GM12892 (cell line): ENCODE results near the gene LRRTM4.
"Not testable (repeated sequence)": the region's sequence is repeated elsewhere in the genome, so short reads cannot be mapped to it uniquely, and the experiment has no call there.

Source experiments
- DNase-seq: peaks from one replicate; pipeline ENCODE4 v3.0.0; 2011; ENCODE audit not compliant: insufficient read length
- FAIRE-seq: peaks from 2 replicates; lab custom pipeline; 2011; peaks lifted over from hg19 to GRCh38; lab: Jason Lieb, UNC
- POLR2A ChIP-seq: IDR thresholded peaks from 2 replicates; pipeline ENCODE4 v1.6.1; 2011; ENCODE audit warnings: low read depth, low read length, control low read depth
- POLR2AphosphoS5 ChIP-seq: IDR thresholded peaks from 2 replicates; pipeline ENCODE4 v1.6.1; 2011; ENCODE audit warnings: low read depth, low read length, control low read depth
- TAF1 ChIP-seq: IDR thresholded peaks from 2 replicates; pipeline ENCODE4 v1.6.1; 2011; ENCODE audit warnings: low read depth, mild to moderate bottlenecking, control low read depth, low read length, borderline replicate concordance

The LRRTM4 gene

DNA sequence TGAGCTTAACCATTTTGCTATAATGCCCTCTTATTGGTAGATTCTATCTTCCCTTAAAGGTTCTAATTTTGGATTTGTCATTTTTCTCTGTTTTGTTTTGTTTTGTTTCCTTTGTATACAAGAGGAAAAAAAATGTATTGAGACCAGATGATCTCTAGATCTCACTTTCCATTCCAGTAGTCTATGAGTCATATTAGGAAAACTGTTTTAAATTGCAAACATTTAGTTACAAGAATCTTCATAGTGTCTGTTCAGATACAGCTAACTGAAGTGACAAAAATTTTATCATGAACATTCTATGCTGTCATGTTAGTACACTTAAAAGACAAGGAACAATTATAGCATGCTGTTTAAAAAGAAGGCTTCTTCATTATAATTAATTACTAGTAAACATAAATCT, 322.8 kb downstream of the LRRTM4 start:
- no peak for DNase-seq
- TF ChIP-seq POLR2A: no peak
- no peak for TF ChIP-seq TAF1
- no peak for TF ChIP-seq POLR2AphosphoS5
- FAIRE-seq: no peak

DNA sequence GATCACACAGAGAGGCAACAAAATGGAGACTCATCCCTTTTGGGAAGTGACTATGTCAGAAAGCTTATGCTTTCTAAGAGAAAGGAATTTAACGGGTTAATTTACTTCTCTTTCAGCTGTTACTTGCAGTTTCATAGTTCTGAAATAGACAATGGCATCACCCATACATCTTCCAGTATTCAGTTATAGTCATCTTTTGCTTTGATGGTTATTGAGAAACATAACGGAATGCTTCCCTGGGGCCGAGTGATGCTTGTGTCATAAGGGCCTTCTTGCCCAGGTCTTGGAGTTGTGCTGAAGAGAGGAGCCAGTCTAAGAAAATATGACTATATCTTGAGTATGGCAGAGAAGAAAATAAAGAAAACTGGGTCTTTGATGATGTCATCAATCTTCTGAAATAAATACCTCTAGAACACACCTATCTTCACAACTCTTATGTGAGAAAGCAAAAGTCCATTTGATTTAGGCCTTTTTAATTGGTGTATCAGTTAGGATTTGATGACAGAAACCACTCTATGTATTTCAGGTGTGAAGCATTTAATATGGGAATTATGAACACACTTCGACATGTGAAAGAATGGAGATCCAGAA, 328.2 kb downstream of the LRRTM4 start:
- FAIRE-seq: no peak
- no peak for TF ChIP-seq POLR2AphosphoS5
- no peak for TF ChIP-seq TAF1
- no peak for TF ChIP-seq POLR2A

DNA sequence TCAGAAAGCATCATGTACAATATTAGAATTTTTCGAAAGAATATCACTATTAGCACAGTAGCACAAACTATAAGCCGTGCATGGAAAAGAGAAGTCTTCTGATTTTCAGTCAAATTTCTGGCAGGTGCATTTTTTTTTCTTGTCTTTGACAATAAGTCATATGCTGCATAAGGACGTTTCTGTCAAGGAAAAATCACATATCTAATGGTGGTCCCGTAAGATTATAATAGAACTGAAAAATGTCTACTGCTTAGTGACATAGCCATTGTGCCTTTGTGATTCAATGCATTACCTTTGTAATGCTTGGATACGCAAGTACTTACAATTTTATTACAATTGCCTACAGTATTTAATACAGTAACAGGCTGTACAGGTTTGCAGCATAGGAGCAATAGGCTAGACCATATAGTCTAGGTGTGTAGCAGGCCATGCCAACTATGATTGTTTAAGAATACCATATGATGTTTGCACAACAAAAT, 329.3 kb downstream of the LRRTM4 start:
- DNase-seq (no peak), FAIRE-seq (no peak)
- TF ChIP-seq POLR2AphosphoS5 (no peak), TAF1 (no peak), POLR2A (no peak)

More for the DNA sequence above, 328.2 kb downstream of the LRRTM4 start:
- DNase-seq: no peak

- TF ChIP-seq POLR2A: no peak
- TF ChIP-seq POLR2AphosphoS5: no peak
- no peak for TF ChIP-seq TAF1
- DNase-seq: no peak
- FAIRE-seq: no peak
These were observed 330.5 kb downstream of the LRRTM4 start for GRCh38 chr2:77191665-77192064.

DNA sequence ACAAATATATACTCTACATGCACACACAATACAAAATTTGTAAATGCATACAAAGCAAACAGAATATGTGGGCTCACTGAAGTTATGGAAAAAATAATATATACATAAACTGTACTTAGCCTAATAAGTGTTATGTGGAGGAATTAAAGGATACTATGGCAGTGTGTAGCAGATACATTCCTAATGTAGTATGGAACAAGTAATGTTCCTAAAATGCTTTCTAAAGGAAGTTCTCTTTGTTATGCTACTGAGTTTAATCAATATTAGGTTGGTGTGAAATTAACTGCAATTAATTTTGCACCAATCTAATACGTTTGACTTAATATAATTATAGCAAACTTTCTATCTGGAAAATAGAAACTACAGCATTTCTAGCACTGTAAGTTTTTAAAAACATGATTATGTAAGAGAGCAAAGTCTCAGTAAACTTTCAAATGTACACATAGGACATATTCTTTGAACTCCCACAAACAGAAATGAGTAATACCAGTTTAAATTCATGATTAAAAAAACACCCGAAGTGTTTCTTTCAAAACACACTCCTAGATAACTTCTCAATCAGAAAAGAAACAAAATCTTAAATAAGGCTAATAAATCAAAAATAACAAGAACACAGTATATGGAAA, 331.3 kb downstream of the LRRTM4 start:
- FAIRE-seq: no peak
- TF ChIP-seq POLR2AphosphoS5 (no peak), TAF1 (no peak), POLR2A (no peak)
- no peak for DNase-seq

GRCh38 chr2:77185052-77185451, 337.1 kb downstream of the LRRTM4 start:
- FAIRE-seq (no peak), DNase-seq (no peak)
- TF ChIP-seq POLR2AphosphoS5 (no peak), TAF1 (no peak), POLR2A (no peak)

GRCh38 chr2:77179297-77179696, 342.9 kb downstream of the LRRTM4 start:
- TF ChIP-seq POLR2AphosphoS5 (no peak), TAF1 (no peak), POLR2A (no peak)
- FAIRE-seq (no peak), DNase-seq (no peak)

DNA sequence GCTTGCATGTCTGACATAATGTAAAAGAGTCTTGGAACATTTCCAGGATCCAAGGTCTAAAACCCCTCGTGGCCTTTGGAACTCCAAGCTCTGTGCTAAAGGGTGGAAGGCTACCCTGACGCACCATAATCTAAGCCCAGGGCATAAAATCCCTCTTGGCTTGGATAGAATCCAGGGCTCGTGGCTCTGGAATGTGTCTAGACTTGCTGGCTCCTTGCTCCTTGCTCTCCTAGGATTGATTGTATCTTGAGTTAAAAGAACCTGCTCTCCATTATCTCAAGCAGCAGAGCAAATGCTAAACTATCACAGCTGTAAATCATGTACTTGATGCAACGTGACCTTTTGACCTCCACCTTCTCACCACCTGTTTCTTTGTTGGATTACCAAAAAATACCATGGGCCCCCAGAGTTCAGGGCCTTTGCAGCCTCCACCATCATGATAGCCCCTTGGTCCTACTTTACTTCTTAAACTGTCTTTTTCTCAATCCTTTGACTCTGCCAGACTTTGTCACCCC, 346.9 kb downstream of the LRRTM4 start:
- not testable (repeated sequence) for FAIRE-seq, DNase-seq

DNA sequence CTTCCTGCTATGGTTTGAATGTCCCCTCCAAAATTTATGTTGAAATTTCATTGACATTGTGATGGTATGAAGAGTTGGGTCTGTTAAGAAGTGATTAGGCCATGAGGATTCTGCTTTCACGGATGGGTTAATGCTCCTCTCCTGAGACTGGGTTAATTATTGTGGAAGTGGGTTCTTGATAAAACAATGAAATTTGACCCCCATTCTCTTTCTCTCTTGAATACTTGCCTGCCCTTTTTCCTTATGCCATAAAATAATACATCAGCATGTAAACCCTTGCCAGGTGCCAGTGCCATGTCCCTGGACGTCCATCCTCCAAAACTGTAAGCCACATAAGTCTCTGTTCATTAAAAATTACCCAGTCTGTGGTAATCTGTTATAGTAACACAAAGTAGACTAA, 352.8 kb downstream of the LRRTM4 start:
- TF ChIP-seq POLR2AphosphoS5: no peak
- no peak for TF ChIP-seq TAF1
- no peak for TF ChIP-seq POLR2A
- FAIRE-seq: no peak
- no peak for DNase-seq

DNA sequence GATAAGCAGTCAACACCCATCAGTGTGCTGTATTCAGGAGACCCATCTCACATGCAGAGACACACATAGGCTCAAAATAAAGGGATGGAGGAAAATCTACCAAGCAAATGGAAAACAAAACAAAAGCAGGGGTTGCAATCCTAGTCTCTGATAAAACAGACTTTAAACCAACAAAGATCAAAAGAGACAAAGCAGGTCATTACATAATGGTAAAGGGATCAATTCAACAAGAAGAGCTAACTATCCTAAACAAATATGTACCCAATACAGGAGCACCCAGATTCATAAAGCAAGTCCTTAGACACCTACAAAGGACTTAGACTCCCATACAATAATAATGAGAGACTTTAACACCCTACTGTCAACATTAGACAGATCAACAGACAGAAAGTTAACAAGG, 358.2 kb downstream of the LRRTM4 start:
- DNase-seq, FAIRE-seq: not testable (repeated sequence)

DNA sequence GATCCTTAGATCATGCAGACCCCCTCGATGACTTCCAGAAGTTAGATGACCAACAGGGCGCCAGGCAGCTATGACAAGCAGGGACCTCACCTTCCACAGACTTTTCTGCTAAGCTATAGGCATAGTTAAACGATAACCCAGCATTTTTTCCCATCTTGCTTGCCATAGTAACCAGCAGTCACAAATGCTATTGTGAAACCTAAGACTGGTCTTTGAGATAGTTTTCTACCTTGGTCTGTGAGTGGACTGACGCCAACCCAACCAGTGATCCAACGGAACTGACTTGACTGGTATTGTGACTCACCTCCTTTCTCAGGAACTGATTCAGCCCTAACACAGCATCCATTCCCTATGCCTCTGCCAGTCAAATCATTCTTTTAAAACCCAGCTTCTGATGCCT, 361.2 kb downstream of the LRRTM4 start:
- DNase-seq: no peak
- FAIRE-seq: no peak
- TF ChIP-seq TAF1: no peak
- no peak for TF ChIP-seq POLR2AphosphoS5
- TF ChIP-seq POLR2A: no peak

DNA sequence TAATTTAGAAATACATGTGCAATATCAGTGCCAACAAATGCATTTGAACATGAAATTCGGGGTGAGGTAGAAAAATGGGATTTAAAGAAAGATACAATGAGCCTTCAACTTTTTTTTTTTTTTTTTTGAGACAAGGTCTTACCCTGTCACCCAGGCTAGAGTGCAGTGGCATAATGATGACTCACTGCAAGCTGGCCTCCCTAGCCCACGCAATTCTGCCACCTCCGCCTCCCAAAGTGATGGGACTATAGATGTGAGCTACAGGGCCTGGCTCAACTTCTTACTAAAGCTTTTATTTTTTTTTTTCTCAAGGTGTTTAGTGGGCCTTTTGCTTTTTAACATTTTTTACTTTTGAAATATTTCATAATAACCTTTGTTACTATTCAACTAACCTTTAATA, 365.6 kb downstream of the LRRTM4 start:
- DNase-seq: no peak
- TF ChIP-seq POLR2A (no peak), TAF1 (no peak), POLR2AphosphoS5 (no peak)
- no peak for FAIRE-seq

GRCh38 chr2:77155511-77155910, 366.7 kb downstream of the LRRTM4 start:
- FAIRE-seq (no peak), DNase-seq (no peak)
- TF ChIP-seq POLR2AphosphoS5 (no peak), POLR2A (no peak), TAF1 (no peak)
